Testis (tissue), 3 donors: ENCODE measurements around the gene ZNF143. TPM values are rescaled to one million over a fixed set of nuclear protein-coding genes. Genes with fewer than 3 reads are reported as not detected.
A peak's percentile ranks its signal among the peaks of the same experiment; 100 is the strongest.

Experiments used
- DNase-seq: peaks from one replicate; pipeline ENCODE4 v3.0.0-alpha.2; 2019
- H3K27ac ChIP-seq, 2 donors: fragments of 200-600 bp; sonication (generic); one replicate each; pipeline ENCODE4 v1.5.1; 2019
- H3K27me3 ChIP-seq: fragments of 200-600 bp; sonication (generic); one replicate; pipeline ENCODE4 v1.5.1; 2019
- H3K36me3 ChIP-seq: fragments of 200-600 bp; sonication (generic); one replicate; pipeline ENCODE4 v1.5.1; 2017; ENCODE audit warnings: low read depth; ENCODE audit errors: missing control alignments
- H3K4me1 ChIP-seq: fragments of 200-600 bp; sonication (generic); one replicate; pipeline ENCODE4 v1.5.1; 2019
- H3K4me3 ChIP-seq, 2 donors: fragments of 200-600 bp; sonication (generic); one replicate each; pipeline ENCODE4 v1.5.1; 2017 to 2019
- H3K9me3 ChIP-seq: fragments of 200-600 bp; sonication (generic); one replicate; pipeline ENCODE4 v1.5.1; 2017
- POLR2A ChIP-seq: fragments of 450-650 bp; IDR thresholded peaks from one replicate; pipeline ENCODE4 v1.6.1; 2017; ENCODE audit warnings: antibody characterized with exemption, mild to moderate bottlenecking, moderate library complexity
- WGBS, 2 donors: methylation state at CpG; one replicate each; pipeline ENCODE4 v1.1.5; 2018; 5-methylcytosine and 5-hydroxymethylcytosine counted together
- intact Hi-C: fragments of 100-400 bp; cut with DNase I; formaldehyde crosslinking; loops from one replicate; pipeline ENCODE4 v1.15.1; 2023; ENCODE audit warnings: low total_unique reads
- polyA plus RNA-seq: library from polyadenylated mRNA; stranded (reverse); fragments of 350-450 nt; fragmentation: Illumina TruSeq; extraction: RNeasy Lipid Tissue Mini Kit (QIAGEN cat#74804); gene quantifications from one replicate; pipeline ENCODE4 v1.2.3, GENCODE V29; 2014; ENCODE audit warnings: low read depth, low replicate concordance; ENCODE audit not compliant: insufficient read depth
- total RNA-seq, 2 donors: library from RNA; depleted of rRNA; stranded (reverse); fragments of >200 nt; gene quantifications; one replicate each; pipeline ENCODE4 v1.2.3, GENCODE V29; 2016
- TF ChIP-seq, protein P1 (sequence below), 3 experiments: fragments of 450-650 bp in 2 of 3; fragments of 200-600 bp in 1 of 3; sonication (generic) in 1 of 3; IDR thresholded peaks; one replicate each; pipeline ENCODE4 v1.5.1; 2016 to 2019; ENCODE audit warnings: antibody characterized with exemption in 3 of 3, mild to moderate bottlenecking in 2 of 3, moderate library complexity in 1 of 3

Gene ZNF143
- total and polyA plus RNA-seq, 3 donors from 2014 or later: 37.2 to 49.9 (median 43.6) TPM

GRCh38 chr11:9516113-9516512, 55.3 kb downstream of the ZNF143 start:
- no peaks in the 10 kb centered on the region for H3K27me3 ChIP-seq
- H3K9me3 ChIP-seq: no peaks in the 10 kb centered on the region
- TF ChIP-seq, protein P1, sequence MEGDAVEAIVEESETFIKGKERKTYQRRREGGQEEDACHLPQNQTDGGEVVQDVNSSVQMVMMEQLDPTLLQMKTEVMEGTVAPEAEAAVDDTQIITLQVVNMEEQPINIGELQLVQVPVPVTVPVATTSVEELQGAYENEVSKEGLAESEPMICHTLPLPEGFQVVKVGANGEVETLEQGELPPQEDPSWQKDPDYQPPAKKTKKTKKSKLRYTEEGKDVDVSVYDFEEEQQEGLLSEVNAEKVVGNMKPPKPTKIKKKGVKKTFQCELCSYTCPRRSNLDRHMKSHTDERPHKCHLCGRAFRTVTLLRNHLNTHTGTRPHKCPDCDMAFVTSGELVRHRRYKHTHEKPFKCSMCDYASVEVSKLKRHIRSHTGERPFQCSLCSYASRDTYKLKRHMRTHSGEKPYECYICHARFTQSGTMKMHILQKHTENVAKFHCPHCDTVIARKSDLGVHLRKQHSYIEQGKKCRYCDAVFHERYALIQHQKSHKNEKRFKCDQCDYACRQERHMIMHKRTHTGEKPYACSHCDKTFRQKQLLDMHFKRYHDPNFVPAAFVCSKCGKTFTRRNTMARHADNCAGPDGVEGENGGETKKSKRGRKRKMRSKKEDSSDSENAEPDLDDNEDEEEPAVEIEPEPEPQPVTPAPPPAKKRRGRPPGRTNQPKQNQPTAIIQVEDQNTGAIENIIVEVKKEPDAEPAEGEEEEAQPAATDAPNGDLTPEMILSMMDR (IDR thresholded peaks at IDR 0.05): no peak
- no peak for TF ChIP-seq POLR2A
- intact Hi-C loops: no loop called here
- WGBS, 2 donors: 88 to 90% methylated on average over 4 of the region's 4 CpGs
- H3K4me1 ChIP-seq: no peaks in the 10 kb centered on the region
- DNase-seq: no peak
- H3K4me3 ChIP-seq: no peak overlapping the region
- H3K36me3 ChIP-seq: no peaks in the 10 kb centered on the region
- H3K27ac ChIP-seq: no peak overlapping the region

DNA sequence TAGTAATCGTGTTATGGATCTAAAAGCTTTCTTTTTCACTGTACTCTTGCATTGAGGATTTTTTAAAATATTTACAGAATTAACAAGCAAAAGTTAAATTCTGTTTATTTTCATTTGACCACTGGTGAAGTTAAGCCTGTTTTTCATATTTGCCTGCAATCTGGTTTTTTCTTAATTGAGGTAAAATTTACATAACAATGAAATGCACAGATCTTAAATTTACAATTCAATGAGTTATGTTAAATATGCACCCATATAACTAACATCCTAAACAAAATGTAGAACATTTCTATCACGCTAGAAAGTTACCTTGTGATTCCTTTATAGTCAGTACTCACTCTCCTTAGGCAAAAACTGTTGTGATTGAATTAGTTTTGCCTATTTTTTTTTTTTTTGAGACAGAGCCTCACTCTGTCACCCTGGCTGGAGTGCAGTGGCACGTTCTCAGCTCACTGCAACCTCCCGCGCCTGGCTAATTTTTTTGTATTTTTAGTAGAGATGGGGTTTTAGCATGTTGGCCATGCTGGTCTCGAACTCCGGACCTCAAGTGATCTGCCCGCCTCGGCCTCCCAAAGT, 58.1 kb downstream of the ZNF143 start:
- no peaks in the 10 kb centered on the region for H3K36me3 ChIP-seq
- no peak overlapping the region for H3K27ac ChIP-seq
- WGBS, 2 donors: 92 to 95% methylated on average over 9 of the region's 9 CpGs
- no peak for TF ChIP-seq POLR2A
- TF ChIP-seq, protein P1 (IDR thresholded peaks at IDR 0.05): no peak
- no peak for DNase-seq
- H3K27me3 ChIP-seq: no peaks in the 10 kb centered on the region
- no peak overlapping the region for H3K4me3 ChIP-seq
- intact Hi-C loops: no loop called here
- no peaks in the 10 kb centered on the region for H3K4me1 ChIP-seq
- no peaks in the 10 kb centered on the region for H3K9me3 ChIP-seq

- 63 to 86% methylated on average over 2 of the region's 2 CpGs for WGBS, 2 donors
- H3K36me3 ChIP-seq: no peaks in the 10 kb centered on the region
- intact Hi-C loops: no loop called here
Measured at GRCh38 chr11:9524001-9524400, 63.2 kb downstream of the ZNF143 start.

GRCh38 chr11:9525116-9525515, 64.3 kb downstream of the ZNF143 start:
- H3K9me3 ChIP-seq: no peaks in the 10 kb centered on the region
- intact Hi-C loops: no loop called here
- no peak overlapping the region for H3K27ac ChIP-seq
- H3K36me3 ChIP-seq: no peaks in the 10 kb centered on the region
- DNase-seq: no peak
- no peak for TF ChIP-seq POLR2A
- TF ChIP-seq, protein P1 (IDR thresholded peaks at IDR 0.05): no peak
- H3K27me3 ChIP-seq: no peaks in the 10 kb centered on the region
- WGBS, 2 donors: 89 to 97% methylated on average over 3 of the region's 3 CpGs
- no peak overlapping the region for H3K4me3 ChIP-seq
- peaks cover 29% of the 10 kb centered on the region for H3K4me1 ChIP-seq

More at GRCh38 chr11:9524001-9524400, 63.2 kb downstream of the ZNF143 start:
- H3K27me3 ChIP-seq: no peaks in the 10 kb centered on the region
- H3K4me3 ChIP-seq: no peak overlapping the region
- no peak for DNase-seq
- H3K9me3 ChIP-seq: no peaks in the 10 kb centered on the region
- no peak overlapping the region for H3K27ac ChIP-seq
- TF ChIP-seq, protein P1 (IDR thresholded peaks at IDR 0.05): no peak
- no peak for TF ChIP-seq POLR2A
- peaks cover 18% of the 10 kb centered on the region for H3K4me1 ChIP-seq

DNA sequence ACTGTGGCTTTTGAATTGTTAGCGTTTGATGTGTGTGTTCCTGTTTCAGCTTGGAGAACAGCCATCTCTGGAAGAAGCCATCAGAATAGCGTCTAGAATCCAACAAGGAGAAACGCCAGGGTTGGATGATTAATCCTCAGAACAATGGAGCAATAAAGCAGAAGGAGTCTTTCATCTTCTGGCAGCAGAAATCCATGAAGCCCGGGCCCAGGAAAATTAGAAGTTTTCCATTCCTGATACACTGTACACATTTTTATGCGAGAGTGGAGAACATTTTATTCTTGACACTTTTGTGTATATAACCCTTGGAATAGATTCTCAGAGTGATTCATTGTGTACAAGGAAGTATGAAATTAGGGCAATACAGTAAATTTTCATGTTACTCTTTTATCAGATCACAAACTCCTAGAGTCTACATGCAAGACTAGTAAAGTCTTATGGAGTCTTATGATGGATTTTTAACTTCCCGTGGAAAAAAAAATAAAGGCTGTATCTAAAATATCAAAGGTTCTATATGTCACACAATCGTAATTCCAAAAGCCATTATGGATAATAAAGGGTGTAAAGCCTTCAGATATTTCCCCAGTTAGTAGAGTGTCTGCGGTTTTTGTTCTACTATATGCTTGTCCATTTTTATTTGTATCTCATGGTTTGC, 66.8 kb downstream of the ZNF143 start:
- H3K27me3 ChIP-seq: no peaks in the 10 kb centered on the region
- H3K4me1 ChIP-seq: peaks cover 32% of the 10 kb centered on the region
- no peaks in the 10 kb centered on the region for H3K9me3 ChIP-seq
- no peak for DNase-seq
- no peak overlapping the region for H3K4me3 ChIP-seq
- 32 to 33% methylated on average over 8 of the region's 8 CpGs for WGBS, 2 donors
- TF ChIP-seq, protein P1 (IDR thresholded peaks at IDR 0.05): no peak
- TF ChIP-seq POLR2A: no peak
- H3K27ac ChIP-seq: peak overlapping the region in 1 of 2 donors; percentile 17
- H3K36me3 ChIP-seq: no peaks in the 10 kb centered on the region
- intact Hi-C loops: no loop called here
